LoVo (cell line): ENCODE data around the gene DAB2IP.

Experiments used
- DNase-seq: peaks from one replicate; pipeline ENCODE4 v3.0.0-alpha.2; 2016; ENCODE audit warnings: low spot score

DAB2IP gene

GRCh38 chr9:121744687-121745395, 93.4 kb downstream of the DAB2IP start:
- DNase-seq: no peak

- DNase-seq: no peak
These were observed 93.9 kb downstream of the DAB2IP start for GRCh38 chr9:121745396-121745695.

- no peak for DNase-seq
These were observed 95.0 kb downstream of the DAB2IP start for GRCh38 chr9:121746411-121746810.

GRCh38 chr9:121746866-121747265, 95.4 kb downstream of the DAB2IP start:
- no peak for DNase-seq

GRCh38 chr9:121748074-121748473, 96.6 kb downstream of the DAB2IP start:
- no peak for DNase-seq

GRCh38 chr9:121748727-121749423, 97.4 kb downstream of the DAB2IP start:
- DNase-seq: no peak

- no peak for DNase-seq
These were observed 98.2 kb downstream of the DAB2IP start for GRCh38 chr9:121749614-121750013.

GRCh38 chr9:121750259-121750714, 98.9 kb downstream of the DAB2IP start:
- no peak for DNase-seq

- no peak for DNase-seq
These were observed 99.5 kb downstream of the DAB2IP start for GRCh38 chr9:121750715-121751623.

- DNase-seq: no peak
These were observed 100.4 kb downstream of the DAB2IP start for GRCh38 chr9:121751686-121752445.

- DNase-seq: no peak
These were observed 101.5 kb downstream of the DAB2IP start for GRCh38 chr9:121752929-121753328.

- no peak for DNase-seq
These were observed 102.6 kb downstream of the DAB2IP start for GRCh38 chr9:121753802-121754654.

GRCh38 chr9:121754655-121755436, 103.4 kb downstream of the DAB2IP start:
- DNase-seq: no peak

- DNase-seq: no peak
These were observed 104.1 kb downstream of the DAB2IP start for GRCh38 chr9:121755581-121755980.

GRCh38 chr9:121756474-121757280, 105.2 kb downstream of the DAB2IP start:
- no peak for DNase-seq

- DNase-seq: no peak
These were observed 105.8 kb downstream of the DAB2IP start for GRCh38 chr9:121757281-121757585.

- DNase-seq: no peak
These were observed 107.3 kb downstream of the DAB2IP start for GRCh38 chr9:121758693-121759092.

- no peak for DNase-seq
These were observed 108.6 kb downstream of the DAB2IP start for GRCh38 chr9:121759996-121760395.

GRCh38 chr9:121760571-121760970, 109.1 kb downstream of the DAB2IP start:
- no peak for DNase-seq

- DNase-seq: no peak
These were observed 111.7 kb downstream of the DAB2IP start for GRCh38 chr9:121763131-121763530.
